Fibroblast of lung (primary cell): ENCODE data around the gene TNNI3. TPM values are rescaled to one million over a fixed set of nuclear protein-coding genes. Genes with fewer than 3 reads are reported as not detected.
"Not testable (repeated sequence)": the region's sequence is repeated elsewhere in the genome, so short reads cannot be mapped to it uniquely, and the experiment has no call there.

Experiments
- DNase-seq, 2 donors: peaks; one replicate each; pipeline versions ENCODE4 v3.0.0 to v3.0.0-alpha.2; 2010; ENCODE audit warnings: low read depth in 2 of 2
- H2AFZ ChIP-seq: 2 replicates; pipeline ENCODE4 v1.5.1; 2012; ENCODE audit warnings: low read length, control low read depth, inconsistent platforms
- H3K27ac ChIP-seq: 2 replicates; pipeline ENCODE4 v1.5.1; 2011; ENCODE audit warnings: low read length, control low read depth; ENCODE audit not compliant: insufficient read depth
- H3K27me3 ChIP-seq: 2 replicates; pipeline ENCODE4 v1.5.1; 2011; ENCODE audit warnings: mild to moderate bottlenecking, low read length; ENCODE audit not compliant: control insufficient read depth, insufficient read depth
- H3K36me3 ChIP-seq: 2 replicates; pipeline ENCODE4 v1.5.1; 2011; ENCODE audit warnings: low read length; ENCODE audit not compliant: control insufficient read depth, insufficient read depth
- H3K4me1 ChIP-seq: 2 replicates; pipeline ENCODE4 v1.5.1; 2011; ENCODE audit warnings: low read length; ENCODE audit not compliant: control insufficient read depth, insufficient read depth; ENCODE audit errors: extremely low read depth
- H3K4me2 ChIP-seq: 2 replicates; pipeline ENCODE4 v1.5.1; 2011; ENCODE audit warnings: low read length, control low read depth; ENCODE audit not compliant: insufficient read depth; ENCODE audit errors: extremely low read depth
- H3K4me3 ChIP-seq, 4 experiments: fragments of 200-600 bp in 1 of 4; sonication (generic) in 1 of 4; replicated peaks in 1 of 4; 2 replicates each; pipeline ENCODE4 v1.5.1; 2011 to 2016; ENCODE audit warnings: low read length in 4 of 4, low read depth in 3 of 4, mild to moderate bottlenecking in 3 of 4, control low read depth in 2 of 4, inconsistent platforms in 1 of 4, mixed read lengths in 1 of 4; ENCODE audit not compliant: insufficient read depth in 1 of 4; ENCODE audit errors: control extremely low read depth in 1 of 4
- H3K79me2 ChIP-seq: 2 replicates; pipeline ENCODE4 v1.5.1; 2012; ENCODE audit warnings: mild to moderate bottlenecking, low read length, inconsistent platforms; ENCODE audit not compliant: control insufficient read depth, insufficient read depth
- H3K9ac ChIP-seq: 2 replicates; pipeline ENCODE4 v1.5.1; 2011; ENCODE audit warnings: mild to moderate bottlenecking, low read length, control low read depth; ENCODE audit not compliant: insufficient read depth
- H3K9me3 ChIP-seq: 2 replicates; pipeline ENCODE4 v1.5.1; 2012; ENCODE audit warnings: low read depth, low read length; ENCODE audit not compliant: control insufficient read depth, insufficient read depth
- H4K20me1 ChIP-seq: 2 replicates; pipeline ENCODE4 v1.5.1; 2011; ENCODE audit warnings: low read length; ENCODE audit not compliant: control insufficient read depth, insufficient read depth; ENCODE audit errors: extremely low read depth
- CTCF ChIP-seq, 2 donors: IDR thresholded peaks in 1 of 2; conservative IDR thresholded peaks in 1 of 2; 1 replicate in 1 of 2; 2 replicates in 1 of 2; pipeline ENCODE4 v1.5.1; 2011 to 2012; ENCODE audit warnings: low read length in 2 of 2, control low read depth in 1 of 2, inconsistent platforms in 1 of 2, low read depth in 1 of 2, mild to moderate bottlenecking in 1 of 2
- EZH2 ChIP-seq: IDR thresholded peaks from 2 replicates; pipeline ENCODE4 v1.5.1; 2012; ENCODE audit warnings: low read length, control low read depth, mild to moderate bottlenecking; ENCODE audit errors: missing control alignments
- polyA plus RNA-seq, 2 donors: library from polyadenylated mRNA; depleted of rRNA in 1 of 2; stranded (reverse) in 1 of 2; unstranded in 1 of 2; fragments of >200 nt; gene quantifications; 2 replicates each; pipeline ENCODE4 v1.2.1, GENCODE V29; 2011 to 2012; ENCODE audit warnings: missing spikeins in 1 of 2
- total RNA-seq: library from RNA; depleted of rRNA; stranded (reverse); fragments of >200 nt; gene quantifications from 2 replicates; pipeline ENCODE4 v1.2.1, GENCODE V29; 2014

Gene TNNI3
- total and polyA plus RNA-seq, 2 donors (not counting 1 experiment from before 2014, with no cell fraction given): not detected

- Histone ChIP-seq H4K20me1 (no peaks in the 10 kb centered on the region), H3K27me3 (peaks cover 6% of the 10 kb centered on the region), H3K79me2 (no peaks in the 10 kb centered on the region), H3K4me3 (no peak overlapping the region), H3K27ac (no peak overlapping the region), H3K36me3 (no peaks in the 10 kb centered on the region), H3K9me3 (no peaks in the 10 kb centered on the region), H2AFZ (no peak overlapping the region), H3K9ac (no peak overlapping the region), H3K4me2 (no peak overlapping the region), H3K4me1 (peaks cover 6% of the 10 kb centered on the region)
- TF ChIP-seq EZH2 (no peak), CTCF (conservative IDR thresholded peaks at IDR 0.05 in 1 of 2, IDR thresholded peaks at IDR 0.05 in 1 of 2; ENCODE audit: low read depth in 1 of 2, low read length in 2 of 2) (no peak)
- DNase-seq: peak; percentile 25 to 44
Observed at GRCh38 chr19:55156202-55157063, 1.1 kb downstream of the TNNI3 start.

DNA sequence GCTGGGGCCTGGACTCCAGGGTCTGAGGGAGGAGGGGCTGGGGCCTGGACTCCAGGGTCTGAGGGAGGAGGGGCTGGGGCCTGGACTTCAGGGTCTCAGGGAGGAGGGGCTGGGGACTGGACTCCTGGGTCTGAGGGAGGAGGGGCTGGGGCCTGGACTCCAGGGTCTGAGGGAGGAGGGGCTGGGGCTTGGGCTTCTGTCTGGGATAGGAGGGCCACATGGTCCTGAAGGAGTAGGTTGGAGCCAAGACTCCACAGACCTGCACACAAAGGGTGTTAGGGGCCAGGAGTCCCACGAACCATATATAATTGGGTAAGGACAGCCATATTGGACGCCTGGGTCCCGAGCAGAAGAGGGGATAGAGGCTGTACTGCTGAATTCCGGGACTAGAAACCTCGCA lies 1.7 kb downstream of the TNNI3 start:
- H3K4me3 ChIP-seq, H3K4me2 ChIP-seq, H3K9ac ChIP-seq, H2AFZ ChIP-seq, H3K79me2 ChIP-seq, H3K4me1 ChIP-seq, H3K27me3 ChIP-seq, H3K36me3 ChIP-seq, H4K20me1 ChIP-seq, H3K9me3 ChIP-seq, DNase-seq, H3K27ac ChIP-seq: not testable (repeated sequence)

- Histone ChIP-seq H3K9me3 (no peaks in the 10 kb centered on the region), H3K36me3 (no peaks in the 10 kb centered on the region), H3K4me3 (no peak overlapping the region), H3K27ac (no peak overlapping the region), H2AFZ (no peak overlapping the region), H4K20me1 (no peaks in the 10 kb centered on the region), H3K4me1 (no peaks in the 10 kb centered on the region), H3K4me2 (no peak overlapping the region), H3K9ac (no peak overlapping the region), H3K27me3 (peaks cover 16% of the 10 kb centered on the region), H3K79me2 (no peaks in the 10 kb centered on the region)
- no peak for DNase-seq
- TF ChIP-seq EZH2 (no peak), CTCF (conservative IDR thresholded peaks at IDR 0.05 in 1 of 2, IDR thresholded peaks at IDR 0.05 in 1 of 2; ENCODE audit: low read depth in 1 of 2, low read length in 2 of 2) (no peak)
Observed at GRCh38 chr19:55153652-55154264, 3.8 kb downstream of the TNNI3 start.
